ENCODE measurements around the gene GPT2.
A peak's percentile ranks its signal among the peaks of the same experiment; 100 is the strongest.

GPT2 gene

GRCh38 chr16:46962629-46963028 is 78.5 kb downstream of the GPT2 start:
- no peak for TF ChIP-seq CTCF (IDR thresholded peaks at IDR 0.05; ENCODE audit: low read depth, low read length)
- no peak overlapping the region for H3K4me3 ChIP-seq (ENCODE audit: low read depth, low read length)

GRCh38 chr16:46968063-46968435 is 83.9 kb downstream of the GPT2 start:
- no peak for TF ChIP-seq CTCF (IDR thresholded peaks at IDR 0.05; ENCODE audit: low read depth, low read length)
- H3K4me3 ChIP-seq (ENCODE audit: low read depth, low read length) = no peak overlapping the region

- H3K4me3 ChIP-seq (ENCODE audit: low read depth, low read length) = no peak overlapping the region
- TF ChIP-seq CTCF (IDR thresholded peaks at IDR 0.05; ENCODE audit: low read depth, low read length) = no peak
Measured at GRCh38 chr16:46970089-46970488, 85.9 kb downstream of the GPT2 start.

GRCh38 chr16:46971271-46971670 is 87.1 kb downstream of the GPT2 start:
- TF ChIP-seq CTCF (IDR thresholded peaks at IDR 0.05; ENCODE audit: low read depth, low read length) = no peak
- no peak overlapping the region for H3K4me3 ChIP-seq (ENCODE audit: low read depth, low read length)

- TF ChIP-seq CTCF (IDR thresholded peaks at IDR 0.05; ENCODE audit: low read depth, low read length) = no peak
- H3K4me3 ChIP-seq (ENCODE audit: low read depth, low read length) = peak overlapping the region; percentile 84
Measured at GRCh38 chr16:46972429-46973206, 88.5 kb downstream of the GPT2 start.

- no peak for TF ChIP-seq CTCF (IDR thresholded peaks at IDR 0.05; ENCODE audit: low read depth, low read length)
- H3K4me3 ChIP-seq (ENCODE audit: low read depth, low read length) = peak within 1 kb of the TSS; percentile 84
Measured at GRCh38 chr16:46973207-46973995, 89.2 kb downstream of the GPT2 start, which contains the start of gene DNAJA2. DNAJA2 (minus strand) TSS chr16:46973674; CDS start chr16:46973572, 102 bp downstream.

- TF ChIP-seq CTCF (IDR thresholded peaks at IDR 0.05; ENCODE audit: low read depth, low read length) = no peak
- peak overlapping the region; percentile 84 for H3K4me3 ChIP-seq (ENCODE audit: low read depth, low read length)
Measured at GRCh38 chr16:46973996-46974324, 89.8 kb downstream of the GPT2 start.
